ENCODE data around the gene NCOA7. TPM values are rescaled to one million over a fixed set of nuclear protein-coding genes. Genes with fewer than 3 reads are reported as not detected.

NCOA7 gene
- total and polyA plus RNA-seq, 9 of the 15 experiments (the other 6 are each of a cell fraction or from before 2014, with no cell fraction given): 5.8 to 14.6 (median 9.3) TPM

DNA sequence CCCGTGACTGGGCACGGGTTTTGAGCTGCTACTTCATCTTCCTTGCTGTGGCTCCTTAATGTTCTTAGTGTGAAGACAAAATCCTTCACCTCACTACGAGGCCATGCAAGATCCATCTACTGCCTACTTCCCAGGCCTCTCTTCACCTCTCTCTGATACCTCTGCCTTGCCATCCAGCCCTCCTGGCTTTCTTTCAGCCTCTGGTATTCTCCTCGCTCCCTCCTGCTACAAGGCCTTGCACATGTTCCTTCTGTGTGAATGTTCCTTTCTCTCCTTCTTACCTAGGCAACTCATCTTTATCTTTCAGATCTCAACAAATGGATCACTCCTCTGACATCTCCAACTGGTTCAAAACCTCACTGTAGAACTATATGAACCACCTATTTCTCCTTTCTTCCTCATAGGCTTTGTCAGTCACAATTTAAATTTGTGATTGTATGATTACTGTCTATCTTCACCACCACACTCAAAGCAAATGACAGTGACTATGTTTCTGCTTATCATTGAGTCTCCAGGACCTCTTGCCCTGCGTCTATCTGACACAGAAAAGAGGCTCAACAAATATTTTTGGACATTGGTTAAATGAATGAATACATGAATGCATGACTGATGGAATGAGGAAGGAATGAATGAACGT lies 21.5 kb upstream of the NCOA7 start (continued):
- TF ChIP-seq, protein P1, sequence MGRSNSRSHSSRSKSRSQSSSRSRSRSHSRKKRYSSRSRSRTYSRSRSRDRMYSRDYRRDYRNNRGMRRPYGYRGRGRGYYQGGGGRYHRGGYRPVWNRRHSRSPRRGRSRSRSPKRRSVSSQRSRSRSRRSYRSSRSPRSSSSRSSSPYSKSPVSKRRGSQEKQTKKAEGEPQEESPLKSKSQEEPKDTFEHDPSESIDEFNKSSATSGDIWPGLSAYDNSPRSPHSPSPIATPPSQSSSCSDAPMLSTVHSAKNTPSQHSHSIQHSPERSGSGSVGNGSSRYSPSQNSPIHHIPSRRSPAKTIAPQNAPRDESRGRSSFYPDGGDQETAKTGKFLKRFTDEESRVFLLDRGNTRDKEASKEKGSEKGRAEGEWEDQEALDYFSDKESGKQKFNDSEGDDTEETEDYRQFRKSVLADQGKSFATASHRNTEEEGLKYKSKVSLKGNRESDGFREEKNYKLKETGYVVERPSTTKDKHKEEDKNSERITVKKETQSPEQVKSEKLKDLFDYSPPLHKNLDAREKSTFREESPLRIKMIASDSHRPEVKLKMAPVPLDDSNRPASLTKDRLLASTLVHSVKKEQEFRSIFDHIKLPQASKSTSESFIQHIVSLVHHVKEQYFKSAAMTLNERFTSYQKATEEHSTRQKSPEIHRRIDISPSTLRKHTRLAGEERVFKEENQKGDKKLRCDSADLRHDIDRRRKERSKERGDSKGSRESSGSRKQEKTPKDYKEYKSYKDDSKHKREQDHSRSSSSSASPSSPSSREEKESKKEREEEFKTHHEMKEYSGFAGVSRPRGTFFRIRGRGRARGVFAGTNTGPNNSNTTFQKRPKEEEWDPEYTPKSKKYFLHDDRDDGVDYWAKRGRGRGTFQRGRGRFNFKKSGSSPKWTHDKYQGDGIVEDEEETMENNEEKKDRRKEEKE (IDR thresholded peaks at IDR 0.05; ENCODE audit: borderline replicate concordance in 1 of 2, control insufficient read depth in 1 of 2, low read depth in 2 of 2, low read length in 1 of 2): no peak
- no peak for TF ChIP-seq FOS (IDR thresholded peaks at IDR 0.05; ENCODE audit: extremely low read depth, insufficient read length)
- no peak for TF ChIP-seq ZNF586 (CRISPR knock-in tag; conservative IDR thresholded peaks at IDR 0.05)
- TF ChIP-seq KHSRP (IDR thresholded peaks at IDR 0.05): no peak
- TF ChIP-seq, protein P2, sequence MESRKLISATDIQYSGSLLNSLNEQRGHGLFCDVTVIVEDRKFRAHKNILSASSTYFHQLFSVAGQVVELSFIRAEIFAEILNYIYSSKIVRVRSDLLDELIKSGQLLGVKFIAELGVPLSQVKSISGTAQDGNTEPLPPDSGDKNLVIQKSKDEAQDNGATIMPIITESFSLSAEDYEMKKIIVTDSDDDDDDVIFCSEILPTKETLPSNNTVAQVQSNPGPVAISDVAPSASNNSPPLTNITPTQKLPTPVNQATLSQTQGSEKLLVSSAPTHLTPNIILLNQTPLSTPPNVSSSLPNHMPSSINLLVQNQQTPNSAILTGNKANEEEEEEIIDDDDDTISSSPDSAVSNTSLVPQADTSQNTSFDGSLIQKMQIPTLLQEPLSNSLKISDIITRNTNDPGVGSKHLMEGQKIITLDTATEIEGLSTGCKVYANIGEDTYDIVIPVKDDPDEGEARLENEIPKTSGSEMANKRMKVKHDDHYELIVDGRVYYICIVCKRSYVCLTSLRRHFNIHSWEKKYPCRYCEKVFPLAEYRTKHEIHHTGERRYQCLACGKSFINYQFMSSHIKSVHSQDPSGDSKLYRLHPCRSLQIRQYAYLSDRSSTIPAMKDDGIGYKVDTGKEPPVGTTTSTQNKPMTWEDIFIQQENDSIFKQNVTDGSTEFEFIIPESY (CRISPR knock-in tag; IDR thresholded peaks at IDR 0.05): no peak
- no peak for TF ChIP-seq ETS2 (tag; IDR thresholded peaks at IDR 0.05; ENCODE audit: borderline replicate concordance, poor library complexity, severe bottlenecking)
- no peak for TF ChIP-seq HMG20B (CRISPR knock-in tag; IDR thresholded peaks at IDR 0.05)
- TF ChIP-seq ZNF707 (CRISPR knock-in tag; conservative IDR thresholded peaks at IDR 0.05): no peak
- TF ChIP-seq IFI16 (CRISPR knock-in tag; IDR thresholded peaks at IDR 0.05): no peak
- TF ChIP-seq DDX20 (tag; IDR thresholded peaks at IDR 0.05; ENCODE audit: low read depth): no peak
- TF ChIP-seq, protein P3, sequence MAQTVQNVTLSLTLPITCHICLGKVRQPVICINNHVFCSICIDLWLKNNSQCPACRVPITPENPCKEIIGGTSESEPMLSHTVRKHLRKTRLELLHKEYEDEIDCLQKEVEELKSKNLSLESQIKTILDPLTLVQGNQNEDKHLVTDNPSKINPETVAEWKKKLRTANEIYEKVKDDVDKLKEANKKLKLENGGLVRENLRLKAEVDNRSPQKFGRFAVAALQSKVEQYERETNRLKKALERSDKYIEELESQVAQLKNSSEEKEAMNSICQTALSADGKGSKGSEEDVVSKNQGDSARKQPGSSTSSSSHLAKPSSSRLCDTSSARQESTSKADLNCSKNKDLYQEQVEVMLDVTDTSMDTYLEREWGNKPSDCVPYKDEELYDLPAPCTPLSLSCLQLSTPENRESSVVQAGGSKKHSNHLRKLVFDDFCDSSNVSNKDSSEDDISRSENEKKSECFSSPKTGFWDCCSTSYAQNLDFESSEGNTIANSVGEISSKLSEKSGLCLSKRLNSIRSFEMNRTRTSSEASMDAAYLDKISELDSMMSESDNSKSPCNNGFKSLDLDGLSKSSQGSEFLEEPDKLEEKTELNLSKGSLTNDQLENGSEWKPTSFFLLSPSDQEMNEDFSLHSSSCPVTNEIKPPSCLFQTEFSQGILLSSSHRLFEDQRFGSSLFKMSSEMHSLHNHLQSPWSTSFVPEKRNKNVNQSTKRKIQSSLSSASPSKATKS (CRISPR knock-in tag; IDR thresholded peaks at IDR 0.05): no peak
- TF ChIP-seq, protein P4, sequence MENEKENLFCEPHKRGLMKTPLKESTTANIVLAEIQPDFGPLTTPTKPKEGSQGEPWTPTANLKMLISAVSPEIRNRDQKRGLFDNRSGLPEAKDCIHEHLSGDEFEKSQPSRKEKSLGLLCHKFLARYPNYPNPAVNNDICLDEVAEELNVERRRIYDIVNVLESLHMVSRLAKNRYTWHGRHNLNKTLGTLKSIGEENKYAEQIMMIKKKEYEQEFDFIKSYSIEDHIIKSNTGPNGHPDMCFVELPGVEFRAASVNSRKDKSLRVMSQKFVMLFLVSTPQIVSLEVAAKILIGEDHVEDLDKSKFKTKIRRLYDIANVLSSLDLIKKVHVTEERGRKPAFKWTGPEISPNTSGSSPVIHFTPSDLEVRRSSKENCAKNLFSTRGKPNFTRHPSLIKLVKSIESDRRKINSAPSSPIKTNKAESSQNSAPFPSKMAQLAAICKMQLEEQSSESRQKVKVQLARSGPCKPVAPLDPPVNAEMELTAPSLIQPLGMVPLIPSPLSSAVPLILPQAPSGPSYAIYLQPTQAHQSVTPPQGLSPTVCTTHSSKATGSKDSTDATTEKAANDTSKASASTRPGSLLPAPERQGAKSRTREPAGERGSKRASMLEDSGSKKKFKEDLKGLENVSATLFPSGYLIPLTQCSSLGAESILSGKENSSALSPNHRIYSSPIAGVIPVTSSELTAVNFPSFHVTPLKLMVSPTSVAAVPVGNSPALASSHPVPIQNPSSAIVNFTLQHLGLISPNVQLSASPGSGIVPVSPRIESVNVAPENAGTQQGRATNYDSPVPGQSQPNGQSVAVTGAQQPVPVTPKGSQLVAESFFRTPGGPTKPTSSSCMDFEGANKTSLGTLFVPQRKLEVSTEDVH (IDR thresholded peaks at IDR 0.05; ENCODE audit: low read depth, partially characterized antibody): no peak
- no peak for TF ChIP-seq RUNX1 (IDR thresholded peaks at IDR 0.05; ENCODE audit: low read depth)
- no peak for TF ChIP-seq POLR3A (IDR thresholded peaks at IDR 0.05; ENCODE audit: borderline replicate concordance, extremely low read depth, insufficient read depth, insufficient read length)
- TF ChIP-seq, protein P5, sequence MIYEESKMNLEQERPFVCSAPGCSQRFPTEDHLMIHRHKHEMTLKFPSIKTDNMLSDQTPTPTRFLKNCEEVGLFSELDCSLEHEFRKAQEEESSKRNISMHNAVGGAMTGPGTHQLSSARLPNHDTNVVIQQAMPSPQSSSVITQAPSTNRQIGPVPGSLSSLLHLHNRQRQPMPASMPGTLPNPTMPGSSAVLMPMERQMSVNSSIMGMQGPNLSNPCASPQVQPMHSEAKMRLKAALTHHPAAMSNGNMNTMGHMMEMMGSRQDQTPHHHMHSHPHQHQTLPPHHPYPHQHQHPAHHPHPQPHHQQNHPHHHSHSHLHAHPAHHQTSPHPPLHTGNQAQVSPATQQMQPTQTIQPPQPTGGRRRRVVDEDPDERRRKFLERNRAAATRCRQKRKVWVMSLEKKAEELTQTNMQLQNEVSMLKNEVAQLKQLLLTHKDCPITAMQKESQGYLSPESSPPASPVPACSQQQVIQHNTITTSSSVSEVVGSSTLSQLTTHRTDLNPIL (CRISPR knock-in tag; IDR thresholded peaks at IDR 0.05): no peak
